Mammary epithelial cell (primary cell): ENCODE data around the gene RFPL2.

Experiments
- CTCF ChIP-seq, 2 donors: IDR thresholded peaks in 1 of 2; conservative IDR thresholded peaks in 1 of 2; 2 replicates each; pipeline ENCODE4 v1.5.1; 2011 to 2012; ENCODE audit warnings: inconsistent platforms in 2 of 2, low read length in 2 of 2, mild to moderate bottlenecking in 2 of 2, control low read depth in 1 of 2, low read depth in 1 of 2; ENCODE audit not compliant: insufficient read depth in 1 of 2; ENCODE audit errors: extremely low read depth in 1 of 2
- EZH2 ChIP-seq: IDR thresholded peaks from 2 replicates; pipeline ENCODE4 v1.6.1; 2012; ENCODE audit warnings: low read length, inconsistent platforms, borderline replicate concordance

DNA sequence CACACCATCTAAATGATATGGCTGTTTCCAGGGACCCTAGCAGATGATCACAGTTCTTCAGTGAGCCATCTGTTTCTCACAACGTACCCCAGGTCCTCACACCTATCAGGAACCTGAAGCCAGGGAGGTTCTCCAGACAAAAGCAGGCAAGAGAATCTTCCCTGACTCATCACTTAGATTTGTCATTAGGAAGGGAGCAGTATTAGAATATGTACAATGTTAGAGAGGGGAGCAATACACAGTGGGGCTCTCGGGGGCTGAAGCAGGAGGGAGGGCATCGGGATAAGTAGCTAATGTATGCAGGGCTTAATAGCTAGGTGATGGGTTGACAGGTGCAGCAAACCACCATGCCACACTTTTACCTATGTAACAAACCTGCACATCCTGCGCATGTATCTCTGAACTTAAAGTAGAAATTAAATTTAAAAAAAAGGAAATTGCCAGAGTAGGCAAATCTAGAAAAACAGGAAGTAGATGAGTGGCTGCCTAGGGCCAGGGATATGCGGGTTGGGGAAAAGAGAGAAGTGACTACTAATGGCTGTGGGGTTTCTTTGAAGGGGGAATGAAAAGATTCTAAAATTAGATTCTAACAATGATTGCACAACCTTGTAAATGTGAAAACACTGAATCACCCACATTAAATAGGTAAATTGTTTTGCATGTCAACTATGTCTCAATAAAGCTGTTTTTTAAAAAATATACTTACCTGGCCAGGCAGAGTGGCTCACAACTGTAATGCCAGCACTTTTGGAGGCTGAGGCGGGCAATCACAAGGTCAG is 60.2 kb downstream of the RFPL2 start:
- no peak for TF ChIP-seq CTCF (conservative IDR thresholded peaks at IDR 0.05 in 1 of 2, IDR thresholded peaks at IDR 0.05 in 1 of 2; ENCODE audit: extremely low read depth in 1 of 2, insufficient read depth in 1 of 2, low read depth in 1 of 2, low read length in 2 of 2)
- TF ChIP-seq EZH2: no peak
